ENCODE results near the gene BCL11B.

Gene BCL11B

GRCh38 chr14:99121319-99121875, 150.6 kb downstream of the BCL11B start:
- DNase-seq (ENCODE audit: low read depth): no peak
- H3K4me3 ChIP-seq (ENCODE audit: low read depth, low read length): no peak overlapping the region
- no peak for TF ChIP-seq CTCF (IDR thresholded peaks at IDR 0.05; ENCODE audit: insufficient read depth, low read depth, low read length, missing control alignments)

DNA sequence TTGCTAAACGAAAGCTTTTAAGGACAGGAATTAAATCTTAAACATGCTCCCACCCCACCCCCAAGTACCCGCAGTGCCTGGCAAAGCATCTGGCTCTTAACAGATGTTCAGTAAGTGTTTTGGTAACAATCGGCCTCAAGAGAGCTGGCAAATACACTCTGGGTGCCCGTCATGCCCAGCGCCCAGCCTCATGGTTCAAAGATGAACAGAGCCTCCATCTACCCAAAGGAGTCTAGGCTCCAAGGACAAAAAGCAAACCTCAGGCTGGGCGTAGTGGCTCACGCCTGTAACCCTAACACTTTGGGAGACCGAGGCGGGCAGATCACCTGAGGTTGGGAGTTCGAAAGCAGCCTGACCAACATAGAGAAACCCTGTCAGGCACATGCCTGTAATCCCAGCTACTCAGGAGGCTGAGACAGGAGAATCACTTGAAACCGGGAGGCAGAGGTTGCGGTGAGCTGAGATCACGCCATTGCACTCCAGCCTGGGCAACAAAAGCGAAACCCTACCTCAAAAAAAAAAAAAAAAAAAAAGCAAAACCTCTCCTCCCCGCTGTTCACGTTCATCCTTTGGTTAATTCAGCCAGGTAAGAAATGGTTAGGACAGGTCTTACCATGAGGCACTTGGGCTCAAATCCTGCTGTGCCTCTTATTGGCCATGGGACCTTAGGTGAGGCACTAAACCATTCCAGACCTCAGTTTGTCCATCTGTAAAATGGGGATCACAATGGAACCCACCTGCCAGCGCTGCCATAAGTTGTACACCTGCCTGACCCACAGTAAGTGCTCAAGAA, 151.3 kb downstream of the BCL11B start:
- DNase-seq (ENCODE audit: low read depth): no peak
- no peak for TF ChIP-seq CTCF (IDR thresholded peaks at IDR 0.05; ENCODE audit: insufficient read depth, low read depth, low read length, missing control alignments)
- no peak overlapping the region for H3K4me3 ChIP-seq (ENCODE audit: low read depth, low read length)

DNA sequence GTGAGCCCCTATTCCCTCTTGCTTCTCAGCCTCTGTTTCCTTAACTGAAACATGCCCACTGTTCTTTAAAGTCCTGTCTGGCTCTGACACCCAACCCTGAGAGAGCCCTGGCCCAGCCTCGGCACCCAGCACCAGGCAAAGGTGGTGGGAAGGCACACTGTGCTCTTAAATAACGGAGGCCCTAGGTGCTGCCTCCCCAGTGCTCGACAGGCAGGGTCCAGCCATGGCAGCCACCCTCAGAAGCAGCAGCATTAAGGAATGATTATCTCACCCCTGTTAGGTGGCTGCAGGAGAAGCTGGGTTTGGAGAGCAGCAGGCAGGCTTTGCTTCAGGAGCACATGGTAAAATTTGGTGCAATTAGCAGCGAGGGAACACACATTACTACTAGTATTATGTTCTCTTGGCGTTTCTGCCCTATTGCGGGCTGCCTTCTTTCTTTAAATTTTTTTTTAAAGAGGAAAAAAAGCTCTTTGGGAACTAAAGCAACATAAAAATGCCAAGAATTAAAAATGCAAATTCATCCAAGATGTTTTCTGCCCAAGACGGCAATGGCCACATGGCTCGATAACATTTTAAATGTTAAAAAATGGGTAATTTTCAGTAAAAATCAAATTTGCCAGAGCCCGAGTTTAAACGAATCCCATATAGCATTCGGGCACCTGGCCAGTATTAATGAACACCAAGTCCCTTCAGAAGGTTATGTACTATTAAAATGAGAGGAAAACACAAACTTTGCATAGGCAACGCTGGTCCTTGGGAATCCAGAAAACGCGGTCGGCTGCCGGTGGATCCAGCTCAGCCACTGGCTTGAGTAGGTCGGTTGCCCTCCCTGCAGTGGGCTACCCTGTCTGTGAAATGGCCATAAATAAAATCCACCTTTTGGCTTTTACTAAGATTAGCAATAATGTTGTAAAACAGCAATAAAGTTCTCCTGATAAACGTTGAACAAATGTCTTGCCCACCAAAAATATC, 152.2 kb downstream of the BCL11B start:
- H3K4me3 ChIP-seq (ENCODE audit: low read depth, low read length): no peak overlapping the region
- DNase-seq (ENCODE audit: low read depth): no peak
- TF ChIP-seq CTCF (IDR thresholded peaks at IDR 0.05; ENCODE audit: insufficient read depth, low read depth, low read length, missing control alignments): no peak
